ENCODE measurements around the gene ZNF569. TPM values are rescaled to one million over a fixed set of nuclear protein-coding genes. Genes with fewer than 3 reads are reported as not detected.

ZNF569 gene
- total RNA-seq = 4.4 and 8.5 TPM in 2 replicates

GRCh38 chr19:37466798-37467607, at the start of gene ZNF569:
Gene ZNF569, minus strand, starts transcription at chr19:37467444. Its CDS starts 22,523 bp downstream, at chr19:37444921.

GRCh38 chr19:37506387-37507166, 39.3 kb upstream of the ZNF569 start, which contains the start of gene ZNF793:
Gene ZNF793, plus strand, starts transcription at chr19:37506939. Its CDS starts 16,501 bp downstream, at chr19:37523440.

GRCh38 chr19:37468961-37469777, 1.9 kb upstream of the ZNF569 start, which contains the start of gene ZNF570:
Gene ZNF570, plus strand, starts transcription at chr19:37469356. Its CDS starts 999 bp downstream, at chr19:37470355.

GRCh38 chr19:37370880-37371661, 96.2 kb downstream of the ZNF569 start, which contains the start of gene ZNF527:
Gene ZNF527, plus strand, starts transcription at chr19:37371099. Its CDS starts 3,100 bp downstream, at chr19:37374199.

Other genes starting within 250 kb of the ZNF569 start
- 5.4 and 6.1 TPM in 2 replicates for gene ZNF383, start 249.2 kb downstream of the ZNF569 start, total RNA-seq
- 3.9 and 7.6 TPM in 2 replicates for gene ZNF527, start 96.3 kb downstream of the ZNF569 start, total RNA-seq
- 8.0 and 9.1 TPM in 2 replicates for gene ZNF570, start 1.9 kb upstream of the ZNF569 start, total RNA-seq
- gene ZNF793, start 39.5 kb upstream of the ZNF569 start, total RNA-seq = 0.22 and 0.86 TPM in 2 replicates
- gene ZNF571, start 127.3 kb upstream of the ZNF569 start, total RNA-seq = 1.8 and 2.9 TPM in 2 replicates
- gene ZNF540, start 127.4 kb upstream of the ZNF569 start, total RNA-seq = 0.33 and 0.34 TPM in 2 replicates
- gene ZFP30, start 188.0 kb upstream of the ZNF569 start, total RNA-seq = 11.4 and 16.6 TPM in 2 replicates

Measured in dermis lymphatic vessel endothelial cell (primary cell).